ENCODE measurements around the gene STK38L. TPM values are rescaled to one million over a fixed set of nuclear protein-coding genes. Genes with fewer than 3 reads are reported as not detected.
A peak's percentile ranks its signal among the peaks of the same experiment; 100 is the strongest.

The STK38L gene
- total RNA-seq, 1 experiment from 2014 or later, result 22.6 TPM

DNA sequence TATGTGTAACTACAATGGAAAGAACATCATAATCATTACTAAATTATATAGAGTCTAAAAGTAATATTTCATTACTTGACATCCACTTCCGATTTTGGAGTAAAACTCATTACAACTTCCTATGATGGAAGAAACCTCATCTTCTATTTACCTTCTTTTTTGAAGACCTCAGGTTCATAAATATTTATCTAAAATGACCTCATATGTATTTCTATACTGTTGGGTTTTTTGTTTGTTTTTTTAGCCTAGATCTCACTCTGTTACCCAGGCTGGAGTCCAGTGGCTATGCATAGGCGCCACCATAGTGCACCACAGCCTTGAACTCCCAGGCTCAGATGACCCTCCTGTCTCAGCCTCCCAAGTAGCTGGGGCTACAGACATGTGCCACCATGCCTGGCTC, 48.6 kb downstream of the STK38L start:
- no peak for DNase-seq (ENCODE audit: low read depth, low spot score)
- in situ Hi-C loops (cut with HindIII; ENCODE audit: low pct_unique_long_range_greater_than_20kb, low sequenced_read_pairs), result no loop called here

DNA sequence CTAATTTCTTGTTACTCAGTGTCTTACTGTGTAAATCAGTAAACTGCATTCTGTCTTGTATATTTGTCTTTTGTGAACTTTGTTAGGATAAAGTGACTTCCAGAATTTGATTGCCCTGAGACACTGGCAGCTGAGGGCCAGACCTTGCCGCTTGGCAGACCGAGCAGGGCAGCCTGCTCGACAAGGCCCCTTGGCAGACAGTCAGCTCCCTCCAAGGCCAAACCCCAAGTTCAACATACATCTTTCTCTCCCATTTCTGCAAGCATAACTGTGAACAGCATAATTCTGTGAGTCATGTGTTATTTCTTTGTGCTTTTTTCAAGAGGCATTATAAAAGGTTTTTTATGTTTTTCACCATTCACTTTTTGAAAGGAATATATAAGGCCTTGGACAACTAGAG, 49.4 kb downstream of the STK38L start:
- in situ Hi-C loops (cut with HindIII; ENCODE audit: low pct_unique_long_range_greater_than_20kb, low sequenced_read_pairs), result no loop called here

DNA sequence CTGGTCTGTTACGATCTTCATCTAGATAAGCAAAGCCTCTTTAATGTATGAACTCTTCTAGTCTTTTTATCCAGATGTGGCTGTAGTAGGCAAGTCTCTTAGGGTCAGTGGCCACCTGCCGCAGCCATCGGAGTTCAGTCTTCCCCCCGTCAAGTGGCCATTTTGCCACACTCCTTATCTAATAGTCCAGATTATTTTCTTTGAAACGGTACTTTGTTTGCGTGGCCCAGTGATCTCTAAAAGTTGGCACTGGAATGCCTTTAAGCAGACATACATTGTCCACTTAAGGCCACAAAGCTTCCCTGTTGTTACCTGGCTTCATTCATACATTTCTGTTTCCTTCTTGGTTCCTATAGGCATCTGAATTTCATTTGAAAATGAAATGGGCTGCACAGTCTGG, 52.6 kb downstream of the STK38L start:
- in situ Hi-C loops (cut with HindIII; ENCODE audit: low pct_unique_long_range_greater_than_20kb, low sequenced_read_pairs), result no loop called here
- no peak for DNase-seq (ENCODE audit: low read depth, low spot score)

More for the DNA sequence above, 49.4 kb downstream of the STK38L start:
- DNase-seq (ENCODE audit: low read depth, low spot score), result no peak

DNA sequence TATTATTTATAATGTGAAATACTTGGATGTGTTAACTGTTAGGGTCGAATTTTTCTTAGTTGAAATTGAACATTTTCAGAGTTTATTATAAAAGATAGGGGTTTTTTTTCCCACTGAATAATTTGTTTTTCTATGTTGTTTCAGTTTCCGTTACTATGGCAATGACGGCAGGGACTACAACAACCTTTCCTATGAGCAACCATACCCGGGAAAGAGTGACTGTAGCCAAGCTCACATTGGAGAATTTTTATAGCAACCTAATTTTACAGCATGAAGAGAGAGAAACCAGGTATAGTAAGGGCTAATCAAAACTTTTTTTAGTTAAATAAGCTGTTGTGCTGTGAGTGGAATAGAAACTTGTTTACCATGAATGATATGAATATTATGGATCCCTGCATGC, 53.5 kb downstream of the STK38L start:
- no peak for DNase-seq (ENCODE audit: low read depth, low spot score)
- in situ Hi-C loops (cut with HindIII; ENCODE audit: low pct_unique_long_range_greater_than_20kb, low sequenced_read_pairs), result no loop called here

DNA sequence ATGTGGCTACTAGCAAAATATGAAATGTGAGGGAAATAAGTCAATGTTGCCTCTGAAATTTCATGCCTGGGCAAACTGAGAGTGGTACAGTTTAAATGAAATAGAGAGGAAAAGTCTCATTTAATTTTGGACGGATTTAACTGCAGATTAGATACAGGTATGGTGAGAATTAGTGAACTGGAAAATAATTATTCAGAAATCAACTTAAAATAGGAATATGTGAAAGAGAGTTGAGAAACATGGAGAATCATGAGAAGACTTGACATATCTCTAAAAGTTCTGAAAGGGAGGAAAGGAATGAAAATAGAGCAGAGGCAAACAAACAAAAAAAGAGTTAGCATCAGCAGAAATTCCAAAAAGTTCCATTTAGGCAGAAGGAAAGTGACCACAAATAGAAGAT, 55.0 kb downstream of the STK38L start:
- in situ Hi-C loops (cut with HindIII; ENCODE audit: low pct_unique_long_range_greater_than_20kb, low sequenced_read_pairs), result no loop called here
- no peak for DNase-seq (ENCODE audit: low read depth, low spot score)

DNA sequence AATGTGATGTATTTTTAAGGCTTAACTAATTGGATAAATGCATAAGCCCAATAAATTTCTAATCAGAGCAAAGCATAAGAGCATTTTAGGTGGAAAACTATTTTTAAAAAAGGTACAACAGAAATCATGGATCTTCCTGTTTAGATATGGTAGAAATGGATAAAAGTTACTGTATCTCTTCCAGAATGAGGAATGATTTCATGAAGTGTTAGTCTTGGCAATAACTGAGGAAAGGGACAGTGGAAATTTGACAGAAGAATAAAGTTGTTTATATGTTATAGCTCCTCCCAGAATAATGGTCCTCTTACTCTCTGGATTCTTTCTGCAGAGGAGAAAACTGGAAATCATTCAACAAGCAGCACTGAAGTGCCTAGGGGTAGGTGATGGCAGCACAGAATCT, 56.1 kb downstream of the STK38L start:
- in situ Hi-C loops (cut with HindIII; ENCODE audit: low pct_unique_long_range_greater_than_20kb, low sequenced_read_pairs), result no loop called here
- no peak for DNase-seq (ENCODE audit: low read depth, low spot score)

DNA sequence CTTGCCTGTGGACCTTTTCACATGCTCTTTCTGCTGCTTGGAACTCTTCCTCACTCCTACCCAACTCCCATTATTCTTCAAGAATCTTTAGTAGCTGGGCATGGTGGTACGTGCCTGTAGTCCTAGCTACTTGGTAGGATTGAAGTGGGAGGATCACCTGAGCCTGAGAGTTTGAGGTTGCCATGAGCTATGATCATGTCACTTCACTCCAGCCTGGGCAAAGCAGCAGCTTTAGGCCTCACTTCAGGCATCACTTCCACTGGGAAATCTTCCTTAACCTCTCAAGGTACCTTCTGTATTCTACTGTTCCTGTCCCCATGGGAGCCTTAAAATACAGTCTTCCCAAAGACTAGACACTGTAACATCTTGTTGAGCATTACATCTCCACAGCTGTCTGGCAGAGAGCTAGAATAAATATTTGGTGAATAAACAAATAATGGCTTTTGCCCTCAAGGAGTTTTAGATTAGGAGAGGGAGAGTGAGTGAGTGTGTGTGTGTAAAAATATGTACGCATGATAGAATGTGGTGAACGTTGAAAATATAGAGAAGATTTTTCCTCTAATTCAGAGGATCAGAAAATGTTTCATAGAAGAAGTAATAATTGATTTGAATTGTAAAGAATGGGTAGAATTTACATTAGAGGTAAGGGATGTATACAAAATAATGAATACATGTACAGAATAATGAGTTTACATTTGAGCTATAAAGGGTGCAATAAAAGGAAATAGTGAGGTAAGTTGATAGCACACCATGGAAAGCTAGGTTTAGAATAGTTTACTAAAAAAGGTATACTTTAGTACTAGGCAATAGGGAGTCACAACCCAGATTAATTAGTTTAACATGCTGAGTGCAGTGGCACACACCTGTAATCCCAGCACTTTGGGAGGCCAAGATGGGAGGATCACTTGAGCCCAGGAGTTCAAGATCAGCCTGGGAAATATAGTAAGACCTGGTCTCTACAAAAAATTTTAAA, 59.3 kb downstream of the STK38L start:
- in situ Hi-C loops (cut with HindIII; ENCODE audit: low pct_unique_long_range_greater_than_20kb, low sequenced_read_pairs), result no loop called here
- DNase-seq (ENCODE audit: low read depth, low spot score), result no peak

DNA sequence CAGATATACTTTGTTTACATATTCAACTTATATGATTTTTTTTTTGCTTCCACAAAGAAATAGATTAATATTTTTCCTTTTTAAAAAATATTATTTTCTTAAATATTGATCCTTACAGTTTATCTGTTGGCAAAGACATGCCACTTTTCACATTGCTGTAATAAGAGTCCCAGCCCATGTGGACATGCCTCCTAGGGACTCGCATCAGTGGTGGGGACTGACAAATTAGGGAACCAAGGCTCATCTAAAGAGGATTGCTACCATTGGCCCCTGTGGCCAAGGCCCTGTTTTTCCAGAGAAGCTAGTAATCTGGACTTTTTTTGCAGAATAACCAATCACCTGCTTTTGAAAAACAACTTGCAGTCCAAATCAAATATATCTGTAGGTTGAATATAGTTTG, 60.8 kb downstream of the STK38L start:
- DNase-seq (ENCODE audit: low read depth, low spot score), result no peak
- in situ Hi-C loops (cut with HindIII; ENCODE audit: low pct_unique_long_range_greater_than_20kb, low sequenced_read_pairs), result no loop called here

DNA sequence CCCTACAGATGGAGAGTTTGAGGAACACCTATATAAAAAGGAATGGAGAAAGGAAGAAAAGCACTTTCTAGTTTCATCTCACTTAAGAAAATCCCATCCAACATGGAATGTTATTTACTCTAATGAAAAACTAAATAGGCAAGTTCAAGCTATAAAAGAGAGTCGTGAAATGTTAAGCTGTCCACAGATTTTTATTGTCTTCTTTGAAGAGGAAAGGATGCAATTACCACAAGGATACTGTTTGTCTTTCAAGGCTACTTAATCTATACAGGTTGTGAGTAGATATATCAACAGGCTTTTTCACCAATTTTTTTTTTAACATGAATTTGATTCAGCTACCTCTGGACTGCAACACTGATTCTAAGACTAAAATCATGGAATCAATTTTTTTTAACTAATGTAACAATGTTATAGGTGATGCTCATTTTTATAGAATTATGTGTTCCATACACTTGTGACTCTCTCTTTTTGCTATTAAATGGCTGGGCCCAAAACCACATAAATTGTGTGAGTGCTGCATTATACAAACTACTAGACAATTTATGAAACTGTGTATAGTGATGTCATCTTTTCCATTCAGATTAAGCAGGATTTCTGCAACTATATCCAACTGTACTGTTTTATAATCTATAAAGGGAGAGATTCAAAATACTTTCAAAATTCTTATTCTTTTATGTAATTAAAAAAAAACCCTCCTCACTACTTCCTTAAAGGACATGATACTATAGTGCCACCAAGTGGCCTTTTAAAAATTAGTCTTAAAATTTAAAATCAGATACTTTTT, 61.8 kb downstream of the STK38L start:
- peak; percentile 54 for DNase-seq (ENCODE audit: low read depth, low spot score)
- in situ Hi-C loops (cut with HindIII; ENCODE audit: low pct_unique_long_range_greater_than_20kb, low sequenced_read_pairs), result no loop called here

DNA sequence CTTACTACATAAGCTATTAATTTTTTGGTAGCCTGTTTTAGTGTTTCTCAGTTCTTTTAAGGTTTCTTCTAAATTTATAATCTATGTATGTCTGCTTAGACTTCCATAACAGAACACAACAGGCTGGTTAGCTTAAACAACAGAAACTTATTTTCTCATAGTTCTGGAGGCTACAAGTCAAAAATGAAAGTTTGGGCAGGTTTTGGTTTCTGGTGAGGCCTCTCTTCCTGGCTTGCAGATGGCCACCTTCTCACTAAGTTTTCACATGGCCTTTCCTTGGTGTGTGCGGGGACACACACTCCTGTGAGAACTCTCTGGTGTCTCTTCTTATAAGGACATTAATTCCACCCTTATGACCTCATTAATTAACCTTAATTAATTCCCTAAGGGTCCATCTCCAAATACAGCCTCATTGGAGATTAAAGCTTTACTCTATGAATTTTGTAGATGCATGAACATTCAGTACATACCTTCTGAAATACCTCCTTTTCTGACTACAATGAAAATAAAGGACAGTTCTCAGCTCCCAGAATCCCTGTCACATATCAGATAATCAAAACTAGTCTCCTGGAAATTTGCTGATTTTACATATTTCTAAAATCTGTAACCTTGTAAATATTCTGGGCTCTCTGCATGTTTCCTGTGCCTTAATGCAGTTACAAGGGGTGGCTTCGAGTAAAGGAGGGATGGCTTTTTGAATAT, 65.4 kb downstream of the STK38L start:
- in situ Hi-C loops (cut with HindIII; ENCODE audit: low pct_unique_long_range_greater_than_20kb, low sequenced_read_pairs), result no loop called here

DNA sequence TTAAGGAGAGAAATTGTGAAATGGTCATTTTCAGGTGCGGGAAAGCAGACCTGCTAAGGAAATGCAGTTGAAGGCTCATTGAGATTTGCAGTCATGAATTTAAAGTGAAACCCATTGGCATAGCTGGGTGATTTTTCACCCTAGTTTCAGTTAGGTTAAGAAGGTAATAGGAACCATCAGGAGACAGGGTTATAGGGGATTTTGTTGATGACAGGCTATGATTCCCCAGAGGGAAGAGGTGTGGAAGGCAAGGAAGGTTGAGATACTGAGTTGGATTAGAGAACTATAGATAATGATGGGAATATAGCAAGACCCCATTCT, 65.9 kb downstream of the STK38L start:
- in situ Hi-C loops (cut with HindIII; ENCODE audit: low pct_unique_long_range_greater_than_20kb, low sequenced_read_pairs), result no loop called here
- DNase-seq (ENCODE audit: low read depth, low spot score), result no peak

More for the DNA sequence above, 65.4 kb downstream of the STK38L start:
- DNase-seq (ENCODE audit: low read depth, low spot score), result no peak

DNA sequence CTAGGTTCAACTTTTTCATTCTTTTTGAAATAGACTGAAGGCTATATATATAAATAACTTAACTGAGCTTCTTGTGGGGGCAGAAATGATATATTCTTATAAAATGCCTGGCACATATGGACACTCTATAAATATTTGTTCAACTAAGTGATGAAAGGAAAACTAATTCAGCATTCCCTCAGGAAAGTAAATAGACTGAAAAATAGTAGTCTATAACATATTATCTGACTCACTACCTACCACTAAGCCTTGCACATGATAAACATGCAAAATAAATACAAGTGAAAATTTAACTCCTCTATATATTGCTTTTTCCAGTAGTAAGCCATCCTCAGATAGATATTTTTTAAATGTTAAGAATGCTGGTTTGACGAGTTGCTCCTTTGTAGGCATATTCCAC, 72.9 kb downstream of the STK38L start:
- in situ Hi-C loops (cut with HindIII; ENCODE audit: low pct_unique_long_range_greater_than_20kb, low sequenced_read_pairs), result no loop called here
- DNase-seq (ENCODE audit: low read depth, low spot score), result no peak

DNA sequence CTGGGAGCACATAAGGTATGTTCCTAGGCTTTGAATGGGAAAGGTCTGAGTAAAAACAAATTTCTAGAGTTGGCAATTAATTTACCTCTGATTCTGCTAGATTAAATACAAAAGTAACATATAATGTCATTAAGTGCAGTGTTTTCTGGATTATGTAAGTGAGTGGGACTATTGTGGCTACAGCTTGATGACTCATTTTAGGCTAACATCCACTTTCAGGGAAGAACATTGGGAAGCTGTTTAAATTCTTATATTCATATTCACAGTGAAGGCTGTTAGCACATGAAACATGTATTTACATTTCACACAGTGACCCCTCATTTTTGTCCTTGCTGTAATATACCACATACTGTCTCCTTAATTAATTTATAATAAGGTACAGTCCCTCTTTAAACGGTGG, 75.3 kb downstream of the STK38L start:
- DNase-seq (ENCODE audit: low read depth, low spot score), result no peak
- in situ Hi-C loops (cut with HindIII; ENCODE audit: low pct_unique_long_range_greater_than_20kb, low sequenced_read_pairs), result no loop called here

DNA sequence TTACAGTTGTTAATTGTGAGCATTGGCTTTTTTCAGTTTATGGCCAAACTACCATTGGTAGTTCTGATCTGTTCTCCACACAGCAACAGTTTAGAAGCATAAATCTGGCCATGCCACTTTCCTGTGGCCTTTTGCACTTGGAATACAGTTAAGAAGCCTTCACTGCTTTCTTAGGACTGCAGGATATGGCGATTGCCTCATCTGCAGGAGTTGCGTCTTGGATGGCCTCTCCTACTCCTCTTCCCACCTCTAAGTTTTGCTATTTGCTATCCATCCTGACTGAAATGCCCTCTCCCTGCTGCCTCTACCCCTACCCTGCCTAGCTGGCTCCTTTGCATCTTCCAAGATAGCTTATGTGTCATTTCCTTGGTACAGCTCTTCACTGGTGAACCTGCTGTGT, 75.8 kb downstream of the STK38L start:
- in situ Hi-C loops (cut with HindIII; ENCODE audit: low pct_unique_long_range_greater_than_20kb, low sequenced_read_pairs), result no loop called here
- DNase-seq (ENCODE audit: low read depth, low spot score), result no peak

DNA sequence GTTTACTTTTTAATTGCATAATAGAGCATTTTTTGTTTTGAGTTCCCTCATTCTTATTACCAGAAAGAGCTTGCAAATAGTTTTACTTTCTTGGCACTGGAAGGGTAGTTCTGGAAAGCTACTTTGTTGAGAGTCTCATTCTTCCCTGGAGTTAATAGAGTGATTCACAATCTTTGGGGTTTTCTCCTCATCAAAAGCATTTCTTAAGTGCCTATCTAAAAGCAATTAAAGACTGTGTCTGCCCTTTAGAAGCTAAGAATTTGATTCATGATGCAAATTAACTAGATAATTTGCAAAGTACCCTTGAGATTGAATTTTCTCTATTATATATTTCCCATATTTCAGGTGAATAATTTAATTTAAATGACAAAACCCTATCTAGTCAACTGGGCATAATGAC, 80.4 kb downstream of the STK38L start:
- DNase-seq (ENCODE audit: low read depth, low spot score), result no peak
- in situ Hi-C loops (cut with HindIII; ENCODE audit: low pct_unique_long_range_greater_than_20kb, low sequenced_read_pairs), result no loop called here

DNA sequence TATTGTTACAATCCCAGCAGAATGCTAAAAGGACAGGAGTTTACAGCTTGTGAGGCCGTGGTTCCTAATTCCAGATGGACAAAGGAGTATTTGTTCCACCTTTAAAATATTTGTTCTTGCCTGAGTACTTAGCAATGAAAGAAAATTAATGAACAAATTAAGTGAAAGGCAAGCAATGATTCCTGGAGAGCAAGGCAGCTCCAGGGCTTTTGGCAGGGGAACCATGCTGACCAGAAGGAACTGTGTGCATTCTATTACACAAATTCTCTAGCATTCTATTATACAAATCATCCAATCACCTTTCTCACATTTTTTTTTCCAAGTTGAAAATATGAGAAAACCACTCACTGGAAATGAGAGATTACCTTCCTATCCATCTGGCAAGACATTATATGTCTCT, 86.8 kb downstream of the STK38L start:
- DNase-seq (ENCODE audit: low read depth, low spot score), result no peak
- in situ Hi-C loops (cut with HindIII; ENCODE audit: low pct_unique_long_range_greater_than_20kb, low sequenced_read_pairs), result no loop called here

DNA sequence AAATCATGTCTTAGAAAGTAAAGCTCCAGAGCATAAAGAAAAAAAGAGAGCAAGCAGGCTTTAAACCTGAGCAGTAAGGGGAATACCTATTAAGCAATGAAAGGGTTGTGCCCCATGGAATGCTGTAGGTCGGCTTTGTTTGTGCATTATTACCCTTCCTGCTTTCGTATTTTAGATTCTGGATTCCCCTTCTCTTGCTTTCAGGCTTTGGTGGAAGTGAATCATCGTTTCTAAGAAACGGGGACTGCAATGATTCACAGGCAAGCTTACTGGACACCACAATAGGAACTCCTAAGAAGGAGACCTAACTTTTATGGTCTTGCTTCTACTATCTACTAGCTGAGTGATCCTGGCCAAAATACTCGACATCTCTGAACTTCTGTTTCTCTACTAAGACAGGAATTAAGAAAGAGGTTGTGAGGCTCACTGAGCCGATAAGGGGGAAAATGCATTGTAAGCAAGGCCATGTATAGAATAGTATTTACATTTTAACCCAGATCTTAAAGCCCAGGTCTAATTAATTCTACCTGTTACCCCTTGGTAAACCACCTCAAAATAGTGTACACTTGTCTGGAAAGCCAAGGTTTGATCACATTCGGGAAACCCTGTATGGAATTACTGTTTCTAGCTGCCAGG, 87.3 kb downstream of the STK38L start:
- in situ Hi-C loops (cut with HindIII; ENCODE audit: low pct_unique_long_range_greater_than_20kb, low sequenced_read_pairs), result no loop called here
- peak; percentile 10 for DNase-seq (ENCODE audit: low read depth, low spot score)

DNA sequence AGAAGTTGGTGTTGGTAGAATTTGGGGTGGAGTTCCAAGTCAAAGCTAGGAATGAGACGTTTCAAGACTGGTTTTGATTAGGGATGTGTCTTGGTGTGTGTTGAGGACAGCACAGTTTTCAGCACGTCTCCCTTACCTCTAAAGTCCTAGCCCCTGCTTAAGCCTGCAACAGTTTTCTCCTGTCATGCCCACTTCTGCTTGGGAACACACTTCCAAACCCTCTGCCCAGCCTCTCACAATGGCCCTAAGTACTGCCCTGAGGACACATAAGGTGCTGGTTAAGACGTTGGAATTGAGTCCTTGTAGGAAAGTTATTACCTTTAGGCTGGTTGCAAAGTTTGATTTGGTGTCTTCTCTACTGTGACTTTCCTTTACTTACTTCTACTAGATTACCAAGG, 87.8 kb downstream of the STK38L start:
- in situ Hi-C loops (cut with HindIII; ENCODE audit: low pct_unique_long_range_greater_than_20kb, low sequenced_read_pairs), result no loop called here
- DNase-seq (ENCODE audit: low read depth, low spot score), result no peak
